DOHH2 (cell line): ENCODE results near the gene AGBL4.

Experiments
- EZH2phosphoT487 ChIP-seq: fragments of 200-600 bp; sonication (generic); IDR thresholded peaks from 2 replicates; pipeline ENCODE4 v1.6.1; 2017; ENCODE audit warnings: borderline replicate concordance, mild to moderate bottlenecking, antibody characterized with exemption, low read length, moderate library complexity, mixed read lengths
- TF ChIP-seq, protein P1 (sequence below): fragments of 200-600 bp; sonication (generic); IDR thresholded peaks from one replicate; pipeline ENCODE4 v1.5.1; 2014; ENCODE audit warnings: antibody characterized with exemption, mild to moderate bottlenecking, low read depth, low read length; ENCODE audit not compliant: poor library complexity, severe bottlenecking

DNA sequence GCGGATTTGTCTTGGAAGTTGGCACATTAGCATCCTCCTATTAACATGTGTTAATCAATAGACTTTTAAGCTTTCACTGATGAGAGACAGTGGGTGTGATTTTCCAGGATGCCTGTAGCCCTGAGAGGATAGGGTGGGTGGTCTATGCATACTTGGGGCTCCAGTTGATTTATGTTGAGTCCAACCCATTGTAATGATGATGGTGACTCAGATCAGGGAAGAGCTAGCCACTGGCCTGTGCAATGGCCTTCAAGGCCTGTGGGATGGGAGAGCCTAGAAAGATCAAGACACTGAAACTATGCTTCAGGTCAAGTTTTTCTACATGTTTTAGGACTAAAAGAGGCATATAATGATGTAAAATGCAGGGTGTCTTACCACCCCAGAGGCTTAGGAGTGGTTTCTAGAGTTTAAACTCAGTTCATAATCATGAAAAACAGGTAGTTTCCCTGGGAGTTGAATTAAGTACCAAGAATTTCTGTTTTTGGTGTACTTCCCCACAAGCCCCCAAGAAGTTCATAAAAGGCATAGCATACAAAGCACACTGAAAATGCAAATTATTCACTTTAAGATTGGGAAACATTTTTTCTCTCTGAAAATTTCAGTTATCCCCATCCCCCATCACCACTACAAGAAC, 1267.0 kb downstream of the AGBL4 start:
- TF ChIP-seq, protein P1, sequence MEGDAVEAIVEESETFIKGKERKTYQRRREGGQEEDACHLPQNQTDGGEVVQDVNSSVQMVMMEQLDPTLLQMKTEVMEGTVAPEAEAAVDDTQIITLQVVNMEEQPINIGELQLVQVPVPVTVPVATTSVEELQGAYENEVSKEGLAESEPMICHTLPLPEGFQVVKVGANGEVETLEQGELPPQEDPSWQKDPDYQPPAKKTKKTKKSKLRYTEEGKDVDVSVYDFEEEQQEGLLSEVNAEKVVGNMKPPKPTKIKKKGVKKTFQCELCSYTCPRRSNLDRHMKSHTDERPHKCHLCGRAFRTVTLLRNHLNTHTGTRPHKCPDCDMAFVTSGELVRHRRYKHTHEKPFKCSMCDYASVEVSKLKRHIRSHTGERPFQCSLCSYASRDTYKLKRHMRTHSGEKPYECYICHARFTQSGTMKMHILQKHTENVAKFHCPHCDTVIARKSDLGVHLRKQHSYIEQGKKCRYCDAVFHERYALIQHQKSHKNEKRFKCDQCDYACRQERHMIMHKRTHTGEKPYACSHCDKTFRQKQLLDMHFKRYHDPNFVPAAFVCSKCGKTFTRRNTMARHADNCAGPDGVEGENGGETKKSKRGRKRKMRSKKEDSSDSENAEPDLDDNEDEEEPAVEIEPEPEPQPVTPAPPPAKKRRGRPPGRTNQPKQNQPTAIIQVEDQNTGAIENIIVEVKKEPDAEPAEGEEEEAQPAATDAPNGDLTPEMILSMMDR, result no peak
- no peak for TF ChIP-seq EZH2phosphoT487
